SK-N-SH treated with all-trans-retinoic acid at 6 μM for 48 hours (cell line): ENCODE data around the gene ORM2.

Experiments
- ATAC-seq: fragments of 200-7000 bp; cut with Tn5 transposase; 3 replicates; pipeline ENCODE4 v1.9.1; 2020; ENCODE audit warnings: mild to moderate bottlenecking, moderate library complexity
- ARNTL ChIP-seq: fragments of 450-650 bp; formaldehyde crosslinking; IDR thresholded peaks from 2 replicates; pipeline ENCODE4 v1.5.0; 2020; ENCODE audit warnings: low read depth, mild to moderate bottlenecking, moderate library complexity, borderline replicate concordance
- BACH2 ChIP-seq: fragments of 250-450 bp; sonication (Bioruptor Pico); IDR thresholded peaks from 2 replicates; pipeline ENCODE4 v1.9.0; 2021; ENCODE audit warnings: mild to moderate bottlenecking, borderline replicate concordance
- CSDC2 ChIP-seq: fragments of 250-450 bp; sonication (Bioruptor Pico); IDR thresholded peaks from 2 replicates; pipeline ENCODE4 v1.5.0; 2020; ENCODE audit warnings: mild to moderate bottlenecking, moderate library complexity
- CSRNP3 ChIP-seq: fragments of 250-450 bp; sonication (Bioruptor Pico); IDR thresholded peaks from 2 replicates; pipeline ENCODE4 v1.5.1; 2021; ENCODE audit warnings: mild to moderate bottlenecking, moderate library complexity
- ESRRG ChIP-seq: fragments of 250-450 bp; sonication (Bioruptor Pico); IDR thresholded peaks from 2 replicates; pipeline ENCODE4 v1.6.1; 2021; ENCODE audit warnings: mild to moderate bottlenecking
- ISL1 ChIP-seq: fragments of 250-450 bp; sonication (Bioruptor Pico); IDR thresholded peaks from 2 replicates; pipeline ENCODE4 v2.1.2; 2022; ENCODE audit warnings: mild to moderate bottlenecking, moderate library complexity
- OSR1 ChIP-seq: fragments of 250-450 bp; sonication (Bioruptor Pico); IDR thresholded peaks from 2 replicates; pipeline ENCODE4 v1.8.0; 2022; ENCODE audit warnings: moderate library complexity, mild to moderate bottlenecking, inconsistent platforms
- PATZ1 ChIP-seq: fragments of 250-450 bp; sonication (Bioruptor Pico); IDR thresholded peaks from 2 replicates; pipeline ENCODE4 v1.8.0; 2020; ENCODE audit warnings: mild to moderate bottlenecking, moderate library complexity, borderline replicate concordance
- PPARA ChIP-seq: fragments of 250-450 bp; sonication (Bioruptor Pico); IDR thresholded peaks from 2 replicates; pipeline ENCODE4 v1.5.0; 2020; ENCODE audit warnings: mild to moderate bottlenecking, borderline replicate concordance
- RARB ChIP-seq: fragments of 250-450 bp; sonication (Bioruptor Pico); IDR thresholded peaks from 2 replicates; pipeline ENCODE4 v1.8.0; 2021; ENCODE audit warnings: mild to moderate bottlenecking, moderate library complexity
- SNAI2 ChIP-seq: fragments of 250-450 bp; sonication (Bioruptor Pico); IDR thresholded peaks from 2 replicates; pipeline ENCODE4 v1.5.0; 2020; ENCODE audit warnings: mild to moderate bottlenecking, moderate library complexity
- TCF4 ChIP-seq: fragments of 250-450 bp; sonication (Bioruptor Pico); IDR thresholded peaks from 2 replicates; pipeline ENCODE4 v1.8.0; 2021; ENCODE audit warnings: mild to moderate bottlenecking, moderate library complexity, borderline replicate concordance
- TOX ChIP-seq: fragments of 250-450 bp; sonication (Bioruptor Pico); IDR thresholded peaks from 2 replicates; pipeline ENCODE4 v1.8.0; 2021; ENCODE audit warnings: mild to moderate bottlenecking, moderate library complexity, borderline replicate concordance
- TSHZ2 ChIP-seq: fragments of 250-450 bp; sonication (Bioruptor Pico); IDR thresholded peaks from 2 replicates; pipeline ENCODE4 v1.5.0; 2020; ENCODE audit warnings: mild to moderate bottlenecking, moderate library complexity
- ZC3H10 ChIP-seq: fragments of 250-450 bp; sonication (Bioruptor Pico); IDR thresholded peaks from 2 replicates; pipeline ENCODE4 v1.5.1; 2021; ENCODE audit warnings: mild to moderate bottlenecking, moderate library complexity
- ZFP3 ChIP-seq: fragments of 250-450 bp; sonication (Bioruptor Pico); IDR thresholded peaks from 2 replicates; pipeline ENCODE4 v1.5.0; 2020; ENCODE audit warnings: mild to moderate bottlenecking, moderate library complexity
- ZFP30 ChIP-seq: fragments of 450-650 bp; formaldehyde crosslinking; IDR thresholded peaks from 2 replicates; pipeline ENCODE4 v1.5.0; 2022; ENCODE audit warnings: mild to moderate bottlenecking, moderate library complexity
- ZNF565 ChIP-seq: fragments of 450-650 bp; formaldehyde crosslinking; conservative IDR thresholded peaks from 2 replicates; pipeline ENCODE4 v1.5.0; 2020; ENCODE audit warnings: low read depth, mild to moderate bottlenecking, moderate library complexity
- ZNF70 ChIP-seq: fragments of 450-650 bp; formaldehyde crosslinking; IDR thresholded peaks from 2 replicates; pipeline ENCODE4 v1.5.0; 2020; ENCODE audit warnings: mild to moderate bottlenecking, moderate library complexity
- ZNF8 ChIP-seq: fragments of 450-650 bp; formaldehyde crosslinking; IDR thresholded peaks from 2 replicates; pipeline ENCODE4 v1.5.0; 2020; ENCODE audit warnings: mild to moderate bottlenecking, moderate library complexity
- TF ChIP-seq, protein P1 (sequence below): fragments of 250-450 bp; sonication (Bioruptor Pico); IDR thresholded peaks from 2 replicates; pipeline ENCODE4 v1.5.1; 2020; ENCODE audit warnings: low read depth, mild to moderate bottlenecking, moderate library complexity

ORM2 gene

GRCh38 chr9:114361542-114361941, 31.9 kb downstream of the ORM2 start (continued):
- TF ChIP-seq ZNF8 (CRISPR knock-in tag) (no peak), ZFP3 (CRISPR knock-in tag) (no peak)

- TF ChIP-seq ZNF8 (CRISPR knock-in tag): no peak
- no peak for TF ChIP-seq CSDC2 (CRISPR knock-in tag)
- no peak for TF ChIP-seq ISL1 (CRISPR knock-in tag)
- no peak for TF ChIP-seq ARNTL
- no peak for TF ChIP-seq TSHZ2 (CRISPR knock-in tag)
- no peak for TF ChIP-seq ESRRG (CRISPR knock-in tag)
- no peak for TF ChIP-seq ZNF565 (CRISPR knock-in tag)
- ATAC-seq: no peak
Observed at GRCh38 chr9:114362394-114362793, 32.7 kb downstream of the ORM2 start.

GRCh38 chr9:114363424-114363823, 33.8 kb downstream of the ORM2 start:
- ATAC-seq: no peak
- TF ChIP-seq CSRNP3 (CRISPR knock-in tag) (no peak), ZFP3 (CRISPR knock-in tag) (no peak), TCF4 (CRISPR knock-in tag) (no peak), BACH2 (CRISPR knock-in tag) (no peak), RARB (CRISPR knock-in tag) (no peak), TSHZ2 (CRISPR knock-in tag) (no peak), ARNTL (no peak), ZNF70 (CRISPR knock-in tag) (no peak), OSR1 (CRISPR knock-in tag) (no peak), SNAI2 (no peak), ZFP30 (CRISPR knock-in tag) (no peak), ZC3H10 (CRISPR knock-in tag) (no peak), PPARA (no peak)

- ATAC-seq: no peak
- TF ChIP-seq ESRRG (CRISPR knock-in tag): no peak
- TF ChIP-seq RARB (CRISPR knock-in tag): no peak
- no peak for TF ChIP-seq ZFP30 (CRISPR knock-in tag)
- TF ChIP-seq ZNF565 (CRISPR knock-in tag): no peak
- TF ChIP-seq OSR1 (CRISPR knock-in tag): no peak
- TF ChIP-seq TCF4 (CRISPR knock-in tag): no peak
- no peak for TF ChIP-seq PATZ1 (CRISPR knock-in tag)
- TF ChIP-seq ZFP3 (CRISPR knock-in tag): no peak
- TF ChIP-seq TOX (CRISPR knock-in tag): no peak
- no peak for TF ChIP-seq TSHZ2 (CRISPR knock-in tag)
- TF ChIP-seq ZC3H10 (CRISPR knock-in tag): no peak
- no peak for TF ChIP-seq BACH2 (CRISPR knock-in tag)
- TF ChIP-seq PPARA: no peak
- TF ChIP-seq ARNTL: no peak
- TF ChIP-seq, protein P1, sequence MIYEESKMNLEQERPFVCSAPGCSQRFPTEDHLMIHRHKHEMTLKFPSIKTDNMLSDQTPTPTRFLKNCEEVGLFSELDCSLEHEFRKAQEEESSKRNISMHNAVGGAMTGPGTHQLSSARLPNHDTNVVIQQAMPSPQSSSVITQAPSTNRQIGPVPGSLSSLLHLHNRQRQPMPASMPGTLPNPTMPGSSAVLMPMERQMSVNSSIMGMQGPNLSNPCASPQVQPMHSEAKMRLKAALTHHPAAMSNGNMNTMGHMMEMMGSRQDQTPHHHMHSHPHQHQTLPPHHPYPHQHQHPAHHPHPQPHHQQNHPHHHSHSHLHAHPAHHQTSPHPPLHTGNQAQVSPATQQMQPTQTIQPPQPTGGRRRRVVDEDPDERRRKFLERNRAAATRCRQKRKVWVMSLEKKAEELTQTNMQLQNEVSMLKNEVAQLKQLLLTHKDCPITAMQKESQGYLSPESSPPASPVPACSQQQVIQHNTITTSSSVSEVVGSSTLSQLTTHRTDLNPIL: no peak
- no peak for TF ChIP-seq SNAI2
Observed at GRCh38 chr9:114364134-114365041, 34.7 kb downstream of the ORM2 start.
